ENCODE measurements around the gene NLRP10.
"Not testable (repeated sequence)": the region's sequence is repeated elsewhere in the genome, so short reads cannot be mapped to it uniquely, and the experiment has no call there.

GRCh38 chr11:7987560-7987883, 22.3 kb upstream of the NLRP10 start:
- TF ChIP-seq YY1 (IDR thresholded peaks at IDR 0.05; ENCODE audit: insufficient read depth, insufficient read length); ZNF274 (IDR thresholded peaks at IDR 0.05; ENCODE audit: low read depth, low read length): not testable (repeated sequence)
